HG02973 (cell line): ENCODE results near the gene NYAP2.

Source experiments
- ATAC-seq: cut with Tn5 transposase; IDR thresholded peaks from one replicate; pipeline ENCODE4 v1.9.1; 2021; ENCODE audit warnings: moderate library complexity; ENCODE audit not compliant: unreplicated experiment

Gene NYAP2

GRCh38 chr2:225399504-225399903, at the start of gene NYAP2:
Gene NYAP2, plus strand, starts transcription at chr2:225399710. Its CDS starts 9,171 bp downstream, at chr2:225408881.
- no peak for ATAC-seq

GRCh38 chr2:225353579-225354085, 45.9 kb upstream of the NYAP2 start:
- ATAC-seq = no peak

GRCh38 chr2:225354281-225354774, 45.2 kb upstream of the NYAP2 start:
- no peak for ATAC-seq

GRCh38 chr2:225355788-225356187, 43.7 kb upstream of the NYAP2 start:
- no peak for ATAC-seq

- no peak for ATAC-seq
Measured at GRCh38 chr2:225366731-225367130, 32.8 kb upstream of the NYAP2 start.

- ATAC-seq = no peak
Measured at GRCh38 chr2:225367482-225367881, 32.0 kb upstream of the NYAP2 start.

- ATAC-seq = no peak
Measured at GRCh38 chr2:225378984-225379383, 20.5 kb upstream of the NYAP2 start.

GRCh38 chr2:225379856-225380255, 19.7 kb upstream of the NYAP2 start:
- no peak for ATAC-seq

GRCh38 chr2:225381609-225382008, 17.9 kb upstream of the NYAP2 start:
- no peak for ATAC-seq

- no peak for ATAC-seq
Measured at GRCh38 chr2:225398372-225398771, 1.1 kb upstream of the NYAP2 start.

- no peak for ATAC-seq
Measured at GRCh38 chr2:225400060-225400511, 576 bp downstream of the NYAP2 start.

GRCh38 chr2:225400546-225401400, 1.3 kb downstream of the NYAP2 start:
- ATAC-seq = no peak

- ATAC-seq = no peak
Measured at GRCh38 chr2:225402210-225402776, 2.8 kb downstream of the NYAP2 start.

GRCh38 chr2:225411452-225411851, 11.9 kb downstream of the NYAP2 start:
- ATAC-seq = no peak

GRCh38 chr2:225413786-225414185, 14.3 kb downstream of the NYAP2 start:
- no peak for ATAC-seq

- ATAC-seq = no peak
Measured at GRCh38 chr2:225414902-225415301, 15.4 kb downstream of the NYAP2 start.

GRCh38 chr2:225415341-225415740, 15.8 kb downstream of the NYAP2 start:
- ATAC-seq = no peak

GRCh38 chr2:225415792-225416191, 16.3 kb downstream of the NYAP2 start:
- no peak for ATAC-seq

- ATAC-seq = no peak
Measured at GRCh38 chr2:225416616-225417367, 17.3 kb downstream of the NYAP2 start.

GRCh38 chr2:225419033-225419432, 19.5 kb downstream of the NYAP2 start:
- no peak for ATAC-seq

- no peak for ATAC-seq
Measured at GRCh38 chr2:225422145-225422544, 22.6 kb downstream of the NYAP2 start.
